NCI-H146 treated with DMSO at 0.1 percent for 48 hours (cell line): Measurements from ENCODE around the gene PATL2.
"Not testable (repeated sequence)": the region's sequence is repeated elsewhere in the genome, so short reads cannot be mapped to it uniquely, and the experiment has no call there.

ENCODE experiments used
- DNase-seq: peaks from one replicate; lab custom pipeline; 2025; ENCODE audit not compliant: unreplicated experiment; lab: John Stamatoyannopoulos, UW

The PATL2 gene

DNA sequence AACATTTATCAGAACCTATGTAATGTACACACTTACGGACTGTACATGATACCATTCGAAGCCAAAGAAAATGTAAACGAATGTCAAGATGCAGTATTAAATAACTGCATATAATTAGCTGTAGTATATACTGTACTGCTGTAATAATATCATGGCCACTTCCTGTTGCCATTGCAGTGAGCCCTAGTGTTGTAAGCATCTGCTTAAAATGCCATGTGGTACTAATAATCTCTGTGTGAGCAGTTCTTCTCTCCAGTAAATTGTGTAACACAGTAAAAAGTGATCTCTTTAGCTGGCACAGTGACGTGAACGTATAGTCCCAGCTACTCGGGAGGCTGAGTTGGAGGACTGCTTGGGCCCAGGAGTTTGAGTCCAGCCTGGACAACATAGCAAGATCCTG, 56.3 kb downstream of the PATL2 start:
- DNase-seq = no peak

DNA sequence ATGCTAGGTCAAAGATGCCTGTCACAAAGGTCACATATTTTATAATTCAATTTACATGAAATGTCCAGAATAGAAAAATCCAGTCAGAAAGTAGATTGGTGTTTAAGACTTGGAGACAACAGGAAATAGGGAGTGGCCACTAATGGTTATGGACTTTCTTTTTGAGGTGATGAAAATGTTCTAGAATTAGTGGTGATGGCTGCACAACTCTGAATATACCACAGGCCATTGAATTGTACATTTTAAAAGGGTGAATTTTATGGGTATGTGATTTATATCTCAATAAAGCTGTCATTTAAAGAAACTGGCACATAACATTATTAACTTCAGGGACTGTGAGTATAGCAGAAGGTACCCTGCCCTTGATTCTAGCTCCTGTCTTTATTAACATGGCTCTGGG, 63.5 kb downstream of the PATL2 start:
- no peak for DNase-seq

DNA sequence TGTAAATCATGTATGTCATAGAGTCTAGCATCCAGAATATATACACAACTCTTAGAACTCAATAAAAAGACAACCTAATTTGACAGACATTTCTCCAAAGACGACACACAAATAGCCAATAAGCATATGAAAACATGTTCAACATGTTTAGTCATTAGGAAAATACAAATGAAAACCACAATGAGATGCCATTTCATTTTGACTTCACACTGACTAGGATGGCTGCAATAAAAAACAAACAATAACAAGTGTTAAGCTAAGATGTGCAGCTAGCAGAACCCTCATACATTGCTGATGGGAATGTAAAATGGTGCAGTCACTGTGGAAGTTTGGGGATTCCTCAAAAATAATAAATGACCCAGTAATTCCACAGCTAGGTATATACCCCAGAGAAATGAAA, 64.1 kb downstream of the PATL2 start:
- no peak for DNase-seq

DNA sequence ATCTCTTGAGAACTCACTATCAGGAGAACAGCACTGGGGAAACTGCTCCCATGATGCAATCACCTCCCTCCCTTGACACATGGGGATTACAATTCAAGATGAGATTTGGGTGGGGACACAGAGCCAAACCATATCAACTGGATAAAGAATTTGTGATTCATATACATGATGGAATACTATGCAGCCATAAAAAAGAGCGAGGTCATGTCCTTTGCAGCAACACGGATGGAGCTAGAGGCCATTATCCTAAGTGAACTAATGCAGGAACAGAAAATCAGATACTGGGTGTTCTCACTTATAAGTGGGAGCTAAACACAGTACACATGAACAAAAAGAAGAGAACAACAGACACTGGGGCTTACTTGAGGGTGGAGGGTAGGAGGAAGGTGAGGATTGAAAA, 64.7 kb downstream of the PATL2 start:
- DNase-seq = no peak

DNA sequence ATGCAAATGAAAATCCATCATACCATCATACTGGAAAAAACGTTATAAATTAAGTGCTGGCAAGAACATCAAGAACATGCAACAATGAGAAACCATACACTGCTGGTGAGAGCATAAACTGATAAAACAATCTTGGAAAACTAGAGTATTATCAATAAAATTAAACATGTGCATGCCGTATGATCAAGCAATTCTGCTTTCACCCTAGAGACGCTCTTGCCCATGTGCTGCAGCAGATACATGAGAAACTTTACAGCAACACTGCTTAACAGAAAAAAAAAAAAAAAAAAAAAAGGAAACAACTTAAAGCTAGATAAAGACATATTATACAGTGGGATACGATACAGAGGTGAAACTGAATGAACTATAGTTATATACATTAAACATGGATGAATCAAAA, 69.5 kb downstream of the PATL2 start:
- DNase-seq = no peak

DNA sequence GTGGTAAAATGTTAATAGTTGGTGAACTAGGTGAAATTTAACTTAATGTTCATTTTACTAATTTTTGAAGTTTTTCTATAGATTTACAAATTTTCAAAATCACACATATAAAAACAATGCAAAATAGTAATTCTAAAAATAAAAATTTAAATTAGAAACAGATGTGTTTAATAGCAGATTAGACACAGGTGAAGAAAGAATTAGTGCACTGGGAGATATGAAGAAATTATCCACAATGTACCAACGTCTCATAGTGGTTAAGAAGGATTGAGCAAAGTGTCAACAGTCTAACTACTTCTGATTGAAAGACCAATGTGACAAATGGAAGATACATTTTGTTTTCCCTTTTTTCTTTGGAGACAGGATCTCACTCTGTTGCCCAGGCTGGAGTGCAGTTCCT, 74.1 kb downstream of the PATL2 start:
- no peak for DNase-seq

DNA sequence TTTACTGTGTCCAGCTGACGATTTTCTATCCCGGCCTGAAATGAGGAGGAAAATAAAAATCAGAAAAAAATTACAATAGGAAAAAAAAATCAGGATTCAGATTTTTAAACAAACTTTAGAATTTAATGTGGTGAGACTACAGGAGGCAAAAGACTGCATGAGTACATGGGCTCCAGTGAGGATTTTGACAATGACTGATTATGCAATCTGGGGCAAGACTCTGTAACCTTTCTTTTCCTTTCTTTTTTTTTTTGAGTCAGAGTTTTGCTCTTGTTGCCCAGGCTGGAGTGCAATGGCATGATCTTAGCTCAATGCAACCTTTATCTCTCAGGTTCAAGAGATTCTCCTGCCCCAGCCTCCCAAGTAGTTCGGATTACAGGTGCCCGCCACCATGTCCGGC, 77.5 kb downstream of the PATL2 start:
- DNase-seq = no peak

GRCh38 chr15:44625286-44625685, 85.8 kb downstream of the PATL2 start:
- not testable (repeated sequence) for DNase-seq

- no peak for DNase-seq
Observed at GRCh38 chr15:44623178-44623577, 87.9 kb downstream of the PATL2 start.

DNA sequence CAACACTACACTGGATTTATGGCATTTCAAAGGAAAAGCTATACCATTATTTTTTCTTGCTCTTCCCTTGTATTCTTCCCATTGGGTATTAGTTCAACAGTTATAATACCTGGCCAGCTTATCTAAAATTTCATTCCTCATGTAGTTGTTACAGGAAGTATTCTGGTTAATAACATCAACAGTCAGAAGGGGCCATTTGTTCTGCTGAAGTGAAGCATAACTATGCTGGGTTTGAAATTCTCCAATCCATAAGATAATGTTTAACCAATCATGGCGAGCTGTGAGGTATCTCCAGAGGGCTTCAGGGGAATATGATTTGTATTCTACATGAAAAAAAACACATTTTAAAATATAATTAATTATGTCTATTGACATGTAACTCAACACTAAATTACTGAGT, 91.0 kb downstream of the PATL2 start:
- DNase-seq = no peak

- no peak for DNase-seq
Observed at GRCh38 chr15:44616974-44617373, 94.1 kb downstream of the PATL2 start.
